Neural crest cell (in vitro differentiated cells): ENCODE data around the gene UGT1A5. TPM values are rescaled to one million over a fixed set of nuclear protein-coding genes. Genes with fewer than 3 reads are reported as not detected.

Experiments used
- DNase-seq: peaks from one replicate; pipeline ENCODE4 v3.0.0; 2021; ENCODE audit warnings: low read depth, mixed read lengths, low spot score
- H3K27ac Mint-ChIP-seq: one replicate; pipeline ENCODE4 v1.8.0; 2021; ENCODE audit warnings: mild to moderate bottlenecking, mixed read lengths; ENCODE audit not compliant: unreplicated experiment
- H3K27me3 Mint-ChIP-seq: 2 replicates; pipeline ENCODE4 v1.8.0; 2021; ENCODE audit warnings: low read depth, mild to moderate bottlenecking, mixed read lengths
- H3K36me3 Mint-ChIP-seq: 2 replicates; pipeline ENCODE4 v1.8.0; 2021; ENCODE audit warnings: low read depth, mild to moderate bottlenecking, mixed read lengths
- H3K4me1 Mint-ChIP-seq: 2 replicates; pipeline ENCODE4 v1.8.0; 2021; ENCODE audit warnings: mixed read lengths
- H3K4me3 Mint-ChIP-seq: one replicate; pipeline ENCODE4 v1.8.0; 2021; ENCODE audit warnings: mild to moderate bottlenecking, mixed read lengths
- H3K9me3 Mint-ChIP-seq: 2 replicates; pipeline ENCODE4 v1.8.0; 2021; ENCODE audit warnings: mixed read lengths
- CTCF ChIP-seq: fragments of 200-600 bp; sonication (generic); conservative IDR thresholded peaks from 2 replicates; pipeline ENCODE4 v1.5.0; 2021; ENCODE audit warnings: antibody characterized with exemption, mild to moderate bottlenecking
- total RNA-seq: library from RNA; stranded (reverse); gene quantifications from 2 replicates; pipeline ENCODE4 v1.2.1, GENCODE V29; 2021

The UGT1A5 gene
- total RNA-seq, 1 donor from 2014 or later: not detected

DNA sequence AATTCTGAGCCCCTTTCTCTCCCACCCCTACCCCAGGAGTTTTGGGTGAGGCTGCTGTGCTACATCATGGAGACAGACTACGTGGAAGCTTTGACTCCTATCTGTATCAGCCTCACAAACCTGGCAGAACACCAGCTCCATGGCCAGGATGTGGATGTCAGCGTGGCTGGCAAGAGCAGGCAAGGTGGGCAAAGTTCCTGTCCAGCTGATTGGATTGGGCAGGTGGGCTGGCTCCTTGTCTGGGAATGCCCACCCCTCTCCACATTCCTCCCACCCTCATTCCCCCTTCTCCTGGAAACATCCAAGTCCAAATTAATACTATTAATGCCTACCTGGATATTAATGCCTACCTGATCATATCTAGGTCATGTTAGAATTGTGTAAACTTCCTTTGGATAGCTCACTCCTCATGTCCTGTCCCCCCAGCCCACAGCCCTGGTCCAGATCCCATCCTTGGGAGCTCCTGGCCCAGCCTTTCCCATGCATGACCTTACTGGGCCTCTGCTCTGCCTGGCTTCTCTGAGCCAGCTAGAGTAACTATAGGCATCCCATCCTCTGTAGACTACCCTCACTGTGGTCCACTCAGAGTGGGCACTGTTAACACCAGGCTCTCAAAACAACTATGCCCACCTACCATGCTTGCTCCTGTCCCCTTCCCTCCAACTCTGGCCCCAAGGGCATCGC, 89.6 kb downstream of the UGT1A5 start:
- Mint-ChIP-seq H3K4me1 (no peaks in the 10 kb centered on the region), H3K27ac (peak overlapping the region; percentile 47), H3K9me3 (peaks cover 4% of the 10 kb centered on the region), H3K27me3 (peaks cover 3% of the 10 kb centered on the region), H3K4me3 (no peak overlapping the region), H3K36me3 (no peaks in the 10 kb centered on the region)
- no peak for DNase-seq
- no peak for TF ChIP-seq CTCF

DNA sequence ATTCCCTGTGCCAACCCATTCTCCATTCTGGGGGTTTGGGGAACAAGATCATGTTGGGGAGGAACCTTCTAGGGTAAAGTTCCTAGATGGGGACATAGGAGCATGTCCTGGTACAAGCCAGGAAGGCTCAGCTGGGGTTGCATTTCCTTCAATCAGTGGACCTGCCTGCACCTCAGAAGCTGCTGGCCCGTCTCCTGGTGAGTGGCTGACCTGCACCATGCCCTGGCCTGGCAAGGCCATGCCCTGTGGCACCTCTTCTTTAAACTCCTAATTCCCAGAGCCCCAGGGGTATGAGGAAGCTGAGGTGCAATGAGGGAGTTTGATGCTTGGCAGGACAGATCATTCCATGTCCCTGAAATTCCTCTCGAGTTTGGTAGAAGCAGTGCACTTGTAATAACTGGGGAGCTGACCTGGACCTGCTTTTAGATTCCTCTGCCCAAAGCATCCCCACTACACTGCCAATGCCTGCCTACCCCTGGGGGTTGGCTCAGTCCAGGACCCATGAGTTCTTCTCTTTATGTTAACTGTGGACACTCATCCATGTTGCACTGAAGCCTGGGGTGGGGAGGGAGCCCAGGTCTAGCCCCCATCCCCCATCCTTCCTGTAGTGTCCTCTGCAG, 90.7 kb downstream of the UGT1A5 start:
- H3K4me3 Mint-ChIP-seq: no peak overlapping the region
- peaks cover 4% of the 10 kb centered on the region for H3K9me3 Mint-ChIP-seq
- DNase-seq: no peak
- no peaks in the 10 kb centered on the region for H3K4me1 Mint-ChIP-seq
- H3K27ac Mint-ChIP-seq: no peak overlapping the region
- no peak for TF ChIP-seq CTCF
- H3K36me3 Mint-ChIP-seq: no peaks in the 10 kb centered on the region
- peaks cover 3% of the 10 kb centered on the region for H3K27me3 Mint-ChIP-seq

GRCh38 chr2:233803994-233804393, 91.3 kb downstream of the UGT1A5 start:
- H3K27ac Mint-ChIP-seq: no peak overlapping the region
- no peak for TF ChIP-seq CTCF

DNA sequence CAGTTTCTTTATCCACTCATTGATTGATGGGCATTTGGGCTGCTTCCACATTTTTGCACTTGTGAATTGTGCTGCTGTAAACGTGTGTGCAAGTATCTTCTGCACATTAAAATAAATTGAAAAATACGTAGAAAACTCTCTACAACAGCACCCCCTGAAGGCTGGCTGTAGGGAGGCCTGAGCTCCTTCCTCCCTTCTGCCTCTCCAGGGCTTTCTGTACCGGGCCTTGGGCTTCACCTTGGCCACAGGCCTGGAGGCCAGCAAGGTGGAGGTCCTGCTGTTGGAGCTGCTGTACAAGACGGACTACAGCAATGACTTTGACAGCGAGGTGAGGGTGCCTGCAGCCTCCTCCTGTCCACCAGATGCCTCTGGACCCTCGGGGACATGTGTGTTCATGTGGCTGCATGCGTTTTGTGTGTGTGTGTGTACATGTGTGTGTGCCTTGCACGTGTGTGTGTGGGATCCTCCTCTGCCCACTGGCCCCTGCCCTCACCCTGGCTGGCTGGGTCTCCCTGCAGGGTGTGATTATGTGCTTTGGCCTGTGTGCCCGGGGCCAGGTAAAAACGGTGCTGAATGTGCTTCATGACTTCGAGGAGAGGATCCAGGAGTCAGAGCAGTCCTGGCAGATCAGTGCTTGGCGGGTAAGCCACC, 94.6 kb downstream of the UGT1A5 start:
- H3K4me1 Mint-ChIP-seq: no peaks in the 10 kb centered on the region
- no peak overlapping the region for H3K4me3 Mint-ChIP-seq
- no peaks in the 10 kb centered on the region for H3K9me3 Mint-ChIP-seq
- H3K27ac Mint-ChIP-seq: peak overlapping the region; percentile 12
- no peak for TF ChIP-seq CTCF
- no peaks in the 10 kb centered on the region for H3K36me3 Mint-ChIP-seq
- DNase-seq: no peak
- peaks cover 3% of the 10 kb centered on the region for H3K27me3 Mint-ChIP-seq

More at GRCh38 chr2:233803994-233804393, 91.3 kb downstream of the UGT1A5 start:
- DNase-seq: no peak
- H3K4me3 Mint-ChIP-seq: no peak overlapping the region
- peaks cover 3% of the 10 kb centered on the region for H3K27me3 Mint-ChIP-seq
- peaks cover 4% of the 10 kb centered on the region for H3K9me3 Mint-ChIP-seq
- H3K36me3 Mint-ChIP-seq: no peaks in the 10 kb centered on the region
- no peaks in the 10 kb centered on the region for H3K4me1 Mint-ChIP-seq

- H3K36me3 Mint-ChIP-seq: no peaks in the 10 kb centered on the region
- DNase-seq: no peak
- no peaks in the 10 kb centered on the region for H3K9me3 Mint-ChIP-seq
- no peaks in the 10 kb centered on the region for H3K4me1 Mint-ChIP-seq
- H3K27me3 Mint-ChIP-seq: peaks cover 3% of the 10 kb centered on the region
- no peak for TF ChIP-seq CTCF
- H3K4me3 Mint-ChIP-seq: no peak overlapping the region
- no peak overlapping the region for H3K27ac Mint-ChIP-seq
Observed at GRCh38 chr2:233807966-233808935, 95.5 kb downstream of the UGT1A5 start.
